ENCODE measurements around the gene PLLP.

The PLLP gene

DNA sequence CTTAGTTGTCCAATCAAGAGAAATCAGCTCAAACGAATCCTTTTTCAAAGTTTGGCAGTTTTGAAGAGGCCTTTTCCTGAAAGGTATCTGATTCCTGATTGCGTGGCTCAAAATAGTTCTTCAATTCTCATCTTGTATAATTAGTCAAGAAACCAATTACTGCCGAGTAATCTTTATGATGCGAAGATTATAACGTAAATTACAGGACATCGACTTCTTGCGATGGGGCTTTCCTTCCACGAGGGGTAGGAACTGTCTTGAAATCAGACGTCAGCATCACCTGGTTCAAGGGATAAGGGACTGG, 40.1 kb downstream of the PLLP start:
- Histone ChIP-seq H3K4me1 (ENCODE audit: insufficient read depth, low read length) (peaks cover 9% of the 10 kb centered on the region), H3K36me3 (ENCODE audit: insufficient read depth, low read length) (peaks cover 18% of the 10 kb centered on the region), H3K27me3 (ENCODE audit: control insufficient read depth in 1 of 2, insufficient read depth in 2 of 2, low read length in 2 of 2) (no peaks in the 10 kb centered on the region), H3K4me3 (ENCODE audit: low read depth in 1 of 2, low read length in 2 of 2) (peak overlapping the region; percentile 59 to 88), H3K27ac (ENCODE audit: low read depth, low read length) (peak overlapping the region; percentile 87), H3K9me3 (ENCODE audit: low read length) (no peaks in the 10 kb centered on the region), H3K9ac (ENCODE audit: low read length) (peak overlapping the region; percentile 37)

- H3K27ac ChIP-seq (ENCODE audit: low read depth, low read length): no peak overlapping the region
- no peak overlapping the region for H3K4me3 ChIP-seq (ENCODE audit: low read depth in 1 of 2, low read length in 2 of 2)
- peaks cover 25% of the 10 kb centered on the region for H3K36me3 ChIP-seq (ENCODE audit: insufficient read depth, low read length)
- peaks cover 9% of the 10 kb centered on the region for H3K4me1 ChIP-seq (ENCODE audit: insufficient read depth, low read length)
- no peaks in the 10 kb centered on the region for H3K27me3 ChIP-seq (ENCODE audit: control insufficient read depth in 1 of 2, insufficient read depth in 2 of 2, low read length in 2 of 2)
- H3K9me3 ChIP-seq (ENCODE audit: low read length): no peaks in the 10 kb centered on the region
- H3K9ac ChIP-seq (ENCODE audit: low read length): no peak overlapping the region
These were observed 41.8 kb downstream of the PLLP start for GRCh38 chr16:57242650-57243049.

DNA sequence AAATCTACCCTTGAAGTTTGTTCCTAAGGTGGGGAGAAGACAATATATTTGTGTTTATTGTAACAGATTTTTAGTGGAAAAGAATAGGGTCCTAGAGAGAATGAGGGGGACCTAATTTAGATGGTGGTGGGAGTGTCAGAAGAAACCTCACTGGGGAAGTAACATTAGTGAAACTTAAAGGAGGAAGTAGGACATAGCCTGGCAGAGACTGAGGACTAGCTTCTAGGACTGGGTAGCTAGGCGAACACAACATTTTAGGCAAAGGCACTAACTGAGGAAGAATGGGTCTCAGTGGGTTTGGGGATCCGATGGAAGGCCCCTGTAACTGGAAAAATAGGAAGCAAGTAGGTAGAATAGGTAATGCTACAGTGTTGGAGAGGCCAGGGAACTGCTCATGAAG, 43.6 kb downstream of the PLLP start:
- Histone ChIP-seq H3K9me3 (ENCODE audit: low read length) (no peaks in the 10 kb centered on the region), H3K4me3 (ENCODE audit: low read depth in 1 of 2, low read length in 2 of 2) (no peak overlapping the region), H3K4me1 (ENCODE audit: insufficient read depth, low read length) (peaks cover 2% of the 10 kb centered on the region), H3K27ac (ENCODE audit: low read depth, low read length) (no peak overlapping the region), H3K36me3 (ENCODE audit: insufficient read depth, low read length) (peaks cover 19% of the 10 kb centered on the region), H3K27me3 (ENCODE audit: control insufficient read depth in 1 of 2, insufficient read depth in 2 of 2, low read length in 2 of 2) (no peaks in the 10 kb centered on the region), H3K9ac (ENCODE audit: low read length) (no peak overlapping the region)

DNA sequence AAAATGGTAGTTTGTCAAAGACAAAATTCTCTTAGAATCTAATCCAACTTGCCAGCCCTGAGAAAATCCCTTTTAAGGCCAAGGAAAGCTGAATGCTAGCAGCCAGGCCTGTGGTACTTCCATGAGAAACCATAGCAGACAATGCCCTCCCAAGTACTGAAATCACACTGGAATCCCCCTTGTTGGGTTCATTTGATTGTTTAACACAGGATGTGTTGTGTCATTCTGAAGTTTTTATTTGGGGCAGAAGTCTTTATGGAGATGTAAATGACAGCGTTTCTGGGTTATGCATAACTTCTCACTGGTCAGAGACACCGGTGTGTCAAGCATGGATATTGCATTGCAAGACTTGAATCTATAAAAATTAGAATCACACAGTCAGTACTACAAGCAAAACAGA, 45.4 kb downstream of the PLLP start:
- no peaks in the 10 kb centered on the region for H3K9me3 ChIP-seq (ENCODE audit: low read length)
- no peak overlapping the region for H3K9ac ChIP-seq (ENCODE audit: low read length)
- no peaks in the 10 kb centered on the region for H3K27me3 ChIP-seq (ENCODE audit: control insufficient read depth in 1 of 2, insufficient read depth in 2 of 2, low read length in 2 of 2)
- peaks cover 33% of the 10 kb centered on the region for H3K36me3 ChIP-seq (ENCODE audit: insufficient read depth, low read length)
- no peak overlapping the region for H3K27ac ChIP-seq (ENCODE audit: low read depth, low read length)
- no peak overlapping the region for H3K4me3 ChIP-seq (ENCODE audit: low read depth in 1 of 2, low read length in 2 of 2)
- H3K4me1 ChIP-seq (ENCODE audit: insufficient read depth, low read length): no peaks in the 10 kb centered on the region

GRCh38 chr16:57238682-57239081, 45.8 kb downstream of the PLLP start:
- Histone ChIP-seq H3K4me3 (ENCODE audit: low read depth in 1 of 2, low read length in 2 of 2) (no peak overlapping the region), H3K27me3 (ENCODE audit: control insufficient read depth in 1 of 2, insufficient read depth in 2 of 2, low read length in 2 of 2) (no peaks in the 10 kb centered on the region), H3K27ac (ENCODE audit: low read depth, low read length) (no peak overlapping the region), H3K36me3 (ENCODE audit: insufficient read depth, low read length) (peaks cover 38% of the 10 kb centered on the region), H3K9ac (ENCODE audit: low read length) (no peak overlapping the region), H3K9me3 (ENCODE audit: low read length) (no peaks in the 10 kb centered on the region), H3K4me1 (ENCODE audit: insufficient read depth, low read length) (no peaks in the 10 kb centered on the region)

DNA sequence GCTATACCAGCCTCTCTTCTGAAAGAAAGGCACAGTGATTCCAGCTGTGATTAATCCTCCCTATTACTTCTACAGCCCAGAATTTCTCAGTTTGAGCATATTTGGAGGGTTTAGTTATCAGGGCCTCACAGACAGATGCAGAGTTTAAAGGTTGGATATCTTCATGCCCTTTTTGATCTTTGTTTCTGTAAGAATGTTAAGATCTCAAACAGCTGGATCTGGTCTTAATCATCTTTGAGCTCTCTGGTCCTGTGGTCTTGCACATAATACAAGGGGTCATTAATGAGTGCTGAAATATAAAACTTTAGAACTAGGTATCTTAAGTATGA, 48.5 kb downstream of the PLLP start:
- Histone ChIP-seq H3K27ac (ENCODE audit: low read depth, low read length) (no peak overlapping the region), H3K4me3 (ENCODE audit: low read depth in 1 of 2, low read length in 2 of 2) (no peak overlapping the region), H3K9me3 (ENCODE audit: low read length) (no peaks in the 10 kb centered on the region), H3K4me1 (ENCODE audit: insufficient read depth, low read length) (no peaks in the 10 kb centered on the region), H3K27me3 (ENCODE audit: control insufficient read depth in 1 of 2, insufficient read depth in 2 of 2, low read length in 2 of 2) (no peaks in the 10 kb centered on the region), H3K9ac (ENCODE audit: low read length) (no peak overlapping the region), H3K36me3 (ENCODE audit: insufficient read depth, low read length) (peaks cover 63% of the 10 kb centered on the region)

DNA sequence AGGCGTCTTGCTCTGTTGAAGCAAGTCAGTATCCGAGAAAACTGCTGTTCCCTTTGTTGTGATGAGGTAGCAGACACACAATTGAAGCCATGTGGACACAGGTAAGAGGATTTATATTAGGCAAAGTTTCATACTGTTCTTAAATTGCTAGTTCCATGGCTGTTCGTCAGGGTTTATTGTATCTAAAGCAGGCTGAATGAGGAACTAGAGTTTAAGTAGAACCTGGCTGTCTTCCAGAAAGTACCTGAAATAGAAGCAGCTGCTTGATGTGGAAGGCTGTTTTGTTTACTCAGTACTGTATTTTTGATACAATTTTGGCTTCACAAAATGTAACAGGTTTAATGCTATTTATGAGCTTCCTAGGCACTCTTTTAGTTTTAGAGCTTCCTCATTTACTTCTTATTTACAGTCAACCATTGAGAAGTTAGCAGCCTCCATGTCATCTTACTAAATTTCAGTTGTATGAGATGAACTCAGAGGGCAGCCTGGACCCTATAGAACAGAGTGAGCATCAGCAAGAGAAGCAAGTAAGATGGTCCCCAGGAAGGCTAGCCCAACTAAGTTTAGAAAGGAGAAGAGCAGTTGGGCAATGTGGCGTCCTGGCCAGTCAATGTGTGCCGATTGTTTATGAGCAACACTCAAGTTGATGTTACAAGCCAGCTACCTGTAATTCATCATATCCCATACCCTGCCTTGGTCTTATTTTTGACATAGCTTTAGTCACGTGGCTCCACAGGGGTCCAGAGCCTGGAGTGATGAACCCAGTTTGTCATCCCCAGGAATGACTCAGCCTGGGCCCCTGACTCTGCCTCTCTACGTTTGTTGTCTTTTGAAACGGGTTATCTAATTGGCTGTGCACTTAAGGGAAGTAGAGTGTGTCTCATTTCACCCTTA, 49.1 kb downstream of the PLLP start:
- no peaks in the 10 kb centered on the region for H3K9me3 ChIP-seq (ENCODE audit: low read length)
- peaks cover 67% of the 10 kb centered on the region for H3K36me3 ChIP-seq (ENCODE audit: insufficient read depth, low read length)
- no peak overlapping the region for H3K9ac ChIP-seq (ENCODE audit: low read length)
- no peaks in the 10 kb centered on the region for H3K4me1 ChIP-seq (ENCODE audit: insufficient read depth, low read length)
- no peak overlapping the region for H3K27ac ChIP-seq (ENCODE audit: low read depth, low read length)
- H3K4me3 ChIP-seq (ENCODE audit: low read depth in 1 of 2, low read length in 2 of 2): no peak overlapping the region
- no peaks in the 10 kb centered on the region for H3K27me3 ChIP-seq (ENCODE audit: control insufficient read depth in 1 of 2, insufficient read depth in 2 of 2, low read length in 2 of 2)

DNA sequence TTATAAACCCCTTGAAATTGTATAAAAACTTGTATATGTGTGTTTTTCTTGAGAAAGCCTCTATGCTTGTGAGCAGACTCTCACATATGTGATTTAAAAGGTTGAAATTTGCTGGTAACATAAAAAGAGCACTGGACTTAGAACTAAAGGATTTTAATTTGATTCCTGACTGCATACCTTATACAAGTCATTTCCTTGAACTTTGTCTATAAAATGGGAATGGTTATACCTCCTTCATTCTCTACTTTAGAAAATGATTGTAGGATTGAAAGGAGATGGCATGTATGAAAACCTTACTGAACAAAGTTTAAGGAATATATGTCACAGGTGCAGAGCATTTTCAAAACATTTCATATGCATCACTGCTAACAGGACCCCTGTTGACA, 49.8 kb downstream of the PLLP start:
- Histone ChIP-seq H3K27ac (ENCODE audit: low read depth, low read length) (no peak overlapping the region), H3K4me3 (ENCODE audit: low read depth in 1 of 2, low read length in 2 of 2) (no peak overlapping the region), H3K9me3 (ENCODE audit: low read length) (no peaks in the 10 kb centered on the region), H3K36me3 (ENCODE audit: insufficient read depth, low read length) (peaks cover 69% of the 10 kb centered on the region), H3K9ac (ENCODE audit: low read length) (no peak overlapping the region), H3K27me3 (ENCODE audit: control insufficient read depth in 1 of 2, insufficient read depth in 2 of 2, low read length in 2 of 2) (no peaks in the 10 kb centered on the region), H3K4me1 (ENCODE audit: insufficient read depth, low read length) (no peaks in the 10 kb centered on the region)

GRCh38 chr16:57233944-57234706, 50.3 kb downstream of the PLLP start:
- H3K4me1 ChIP-seq (ENCODE audit: insufficient read depth, low read length): no peaks in the 10 kb centered on the region
- peaks cover 66% of the 10 kb centered on the region for H3K36me3 ChIP-seq (ENCODE audit: insufficient read depth, low read length)
- H3K9ac ChIP-seq (ENCODE audit: low read length): no peak overlapping the region
- H3K9me3 ChIP-seq (ENCODE audit: low read length): no peaks in the 10 kb centered on the region
- no peak overlapping the region for H3K27ac ChIP-seq (ENCODE audit: low read depth, low read length)
- no peak overlapping the region for H3K4me3 ChIP-seq (ENCODE audit: low read depth in 1 of 2, low read length in 2 of 2)
- no peaks in the 10 kb centered on the region for H3K27me3 ChIP-seq (ENCODE audit: control insufficient read depth in 1 of 2, insufficient read depth in 2 of 2, low read length in 2 of 2)

DNA sequence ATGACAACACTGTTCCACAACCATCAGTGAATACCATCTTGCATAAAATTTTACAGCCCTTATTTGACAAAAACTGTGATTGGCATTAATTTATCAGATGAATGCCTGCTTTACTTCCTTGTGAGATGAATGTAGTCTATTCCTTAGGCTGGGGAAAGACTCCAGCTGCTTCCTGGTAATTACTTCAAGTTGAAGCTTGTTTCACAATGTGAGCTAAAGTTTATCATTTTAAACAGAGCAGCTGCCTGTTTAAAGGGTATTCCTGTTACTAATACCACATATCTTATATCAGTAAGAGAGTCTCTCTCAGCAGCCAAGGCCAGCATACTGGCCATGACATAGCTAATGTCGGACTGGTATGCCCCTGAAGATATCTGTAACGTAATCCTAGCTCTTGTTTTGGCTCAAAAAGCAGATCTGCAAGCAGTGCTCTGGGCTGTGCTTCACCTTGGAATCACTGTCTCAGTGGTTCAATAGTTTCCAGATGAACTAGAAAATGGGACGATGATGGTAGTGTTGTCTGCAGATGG, 52.6 kb downstream of the PLLP start:
- H3K4me1 ChIP-seq (ENCODE audit: insufficient read depth, low read length): no peaks in the 10 kb centered on the region
- peaks cover 66% of the 10 kb centered on the region for H3K36me3 ChIP-seq (ENCODE audit: insufficient read depth, low read length)
- no peaks in the 10 kb centered on the region for H3K9me3 ChIP-seq (ENCODE audit: low read length)
- no peak overlapping the region for H3K9ac ChIP-seq (ENCODE audit: low read length)
- no peak overlapping the region for H3K27ac ChIP-seq (ENCODE audit: low read depth, low read length)
- no peaks in the 10 kb centered on the region for H3K27me3 ChIP-seq (ENCODE audit: control insufficient read depth in 1 of 2, insufficient read depth in 2 of 2, low read length in 2 of 2)
- H3K4me3 ChIP-seq (ENCODE audit: low read depth in 1 of 2, low read length in 2 of 2): no peak overlapping the region

- Histone ChIP-seq H3K36me3 (ENCODE audit: insufficient read depth, low read length) (peaks cover 66% of the 10 kb centered on the region), H3K9me3 (ENCODE audit: low read length) (no peaks in the 10 kb centered on the region), H3K4me3 (ENCODE audit: low read depth in 1 of 2, low read length in 2 of 2) (no peak overlapping the region), H3K4me1 (ENCODE audit: insufficient read depth, low read length) (no peaks in the 10 kb centered on the region), H3K27me3 (ENCODE audit: control insufficient read depth in 1 of 2, insufficient read depth in 2 of 2, low read length in 2 of 2) (no peaks in the 10 kb centered on the region), H3K27ac (ENCODE audit: low read depth, low read length) (no peak overlapping the region), H3K9ac (ENCODE audit: low read length) (no peak overlapping the region)
These were observed 55.4 kb downstream of the PLLP start for GRCh38 chr16:57229079-57229478.
